ENCODE results near the gene RNF20.

The RNF20 gene

GRCh38 chr9:101528015-101528414 is 5.6 kb upstream of the RNF20 start:
- Histone ChIP-seq H3K4me3 (replicated peaks; ENCODE audit: insufficient read depth, low read length) (no peak overlapping the region), H3K27me3 (ENCODE audit: insufficient read depth, poor library complexity, severe bottlenecking) (peaks cover under 1% of the 10 kb centered on the region), H3K27ac (replicated peaks) (no peak overlapping the region)
- TF ChIP-seq SPI1 (IDR thresholded peaks at IDR 0.05; ENCODE audit: borderline replicate concordance, low read depth) (no peak), CTCF (IDR thresholded peaks at IDR 0.05; ENCODE audit: insufficient read depth, low read length) (no peak), POLR2AphosphoS5 (IDR thresholded peaks at IDR 0.05; ENCODE audit: low read depth) (no peak), REST (IDR thresholded peaks at IDR 0.05; ENCODE audit: insufficient replicate concordance, low read depth) (no peak), GABPA (IDR thresholded peaks at IDR 0.05; ENCODE audit: low read depth) (no peak)
- DNase-seq (ENCODE audit: low read depth in 1 of 2, low spot score in 1 of 2) = no peak

- Histone ChIP-seq H3K27ac (replicated peaks) (no peak overlapping the region), H3K27me3 (ENCODE audit: insufficient read depth, poor library complexity, severe bottlenecking) (no peaks in the 10 kb centered on the region), H3K4me3 (replicated peaks; ENCODE audit: insufficient read depth, low read length) (no peak overlapping the region)
- TF ChIP-seq REST (IDR thresholded peaks at IDR 0.05; ENCODE audit: insufficient replicate concordance, low read depth) (no peak), SPI1 (IDR thresholded peaks at IDR 0.05; ENCODE audit: borderline replicate concordance, low read depth) (peak; percentile 77), GABPA (IDR thresholded peaks at IDR 0.05; ENCODE audit: low read depth) (no peak), CTCF (IDR thresholded peaks at IDR 0.05; ENCODE audit: insufficient read depth, low read length) (peak; percentile 37)
- peak; percentile 68 to 72 for DNase-seq (ENCODE audit: low read depth in 1 of 2, low spot score in 1 of 2)
Observed at GRCh38 chr9:101530076-101530711, 3.5 kb upstream of the RNF20 start.

- H3K27ac ChIP-seq (replicated peaks) = no peak overlapping the region
Observed at GRCh38 chr9:101536351-101536750, 2.7 kb downstream of the RNF20 start.

More at GRCh38 chr9:101536351-101536750, 2.7 kb downstream of the RNF20 start:
- no peak overlapping the region for H3K4me3 ChIP-seq (replicated peaks; ENCODE audit: insufficient read depth, low read length)
- DNase-seq (ENCODE audit: low read depth in 1 of 2, low spot score in 1 of 2) = no peak
- H3K27me3 ChIP-seq (ENCODE audit: insufficient read depth, poor library complexity, severe bottlenecking) = no peaks in the 10 kb centered on the region
- no peak for TF ChIP-seq GABPA (IDR thresholded peaks at IDR 0.05; ENCODE audit: low read depth)
- no peak for TF ChIP-seq POLR2AphosphoS5 (IDR thresholded peaks at IDR 0.05; ENCODE audit: low read depth)
- no peak for TF ChIP-seq CTCF (IDR thresholded peaks at IDR 0.05; ENCODE audit: insufficient read depth, low read length)
- no peak for TF ChIP-seq REST (IDR thresholded peaks at IDR 0.05; ENCODE audit: insufficient replicate concordance, low read depth)
- TF ChIP-seq SPI1 (IDR thresholded peaks at IDR 0.05; ENCODE audit: borderline replicate concordance, low read depth) = no peak
